ENCODE results near the gene ADAMTS9.

Gene ADAMTS9

GRCh38 chr3:64514889-64515288 lies 172.9 kb downstream of the ADAMTS9 start:
- H3K4me3 ChIP-seq (ENCODE audit: low read depth, low read length): no peak overlapping the region
- TF ChIP-seq CTCF (IDR thresholded peaks at IDR 0.05; ENCODE audit: insufficient read depth, low read depth, low read length, missing control alignments): no peak
- no peak for DNase-seq (ENCODE audit: low read depth)

- DNase-seq (ENCODE audit: low read depth): no peak
- TF ChIP-seq CTCF (IDR thresholded peaks at IDR 0.05; ENCODE audit: insufficient read depth, low read depth, low read length, missing control alignments): no peak
These were observed 178.6 kb downstream of the ADAMTS9 start for GRCh38 chr3:64509206-64509605.

GRCh38 chr3:64508140-64508539 lies 179.7 kb downstream of the ADAMTS9 start:
- DNase-seq (ENCODE audit: low read depth): no peak
- no peak overlapping the region for H3K4me3 ChIP-seq (ENCODE audit: low read depth, low read length)
- TF ChIP-seq CTCF (IDR thresholded peaks at IDR 0.05; ENCODE audit: insufficient read depth, low read depth, low read length, missing control alignments): no peak

More at GRCh38 chr3:64509206-64509605, 178.6 kb downstream of the ADAMTS9 start:
- no peak overlapping the region for H3K4me3 ChIP-seq (ENCODE audit: low read depth, low read length)

- no peak for TF ChIP-seq CTCF (IDR thresholded peaks at IDR 0.05; ENCODE audit: insufficient read depth, low read depth, low read length, missing control alignments)
- DNase-seq (ENCODE audit: low read depth): no peak
These were observed 181.5 kb downstream of the ADAMTS9 start for GRCh38 chr3:64506255-64506654.

GRCh38 chr3:64505419-64505818 lies 182.4 kb downstream of the ADAMTS9 start:
- DNase-seq (ENCODE audit: low read depth): peak; percentile 15
- no peak for TF ChIP-seq CTCF (IDR thresholded peaks at IDR 0.05; ENCODE audit: insufficient read depth, low read depth, low read length, missing control alignments)
- no peak overlapping the region for H3K4me3 ChIP-seq (ENCODE audit: low read depth, low read length)

More at GRCh38 chr3:64506255-64506654, 181.5 kb downstream of the ADAMTS9 start:
- no peak overlapping the region for H3K4me3 ChIP-seq (ENCODE audit: low read depth, low read length)

- no peak for DNase-seq (ENCODE audit: low read depth)
- H3K4me3 ChIP-seq (ENCODE audit: low read depth, low read length): no peak overlapping the region
- no peak for TF ChIP-seq CTCF (IDR thresholded peaks at IDR 0.05; ENCODE audit: insufficient read depth, low read depth, low read length, missing control alignments)
These were observed 185.5 kb downstream of the ADAMTS9 start for GRCh38 chr3:64502284-64502683.

- no peak overlapping the region for H3K4me3 ChIP-seq (ENCODE audit: low read depth, low read length)
- no peak for TF ChIP-seq CTCF (IDR thresholded peaks at IDR 0.05; ENCODE audit: insufficient read depth, low read depth, low read length, missing control alignments)
- no peak for DNase-seq (ENCODE audit: low read depth)
These were observed 186.4 kb downstream of the ADAMTS9 start for GRCh38 chr3:64501298-64501906.
